ENCODE measurements around the gene KEL. TPM values are rescaled to one million over a fixed set of nuclear protein-coding genes. Genes with fewer than 3 reads are reported as not detected.
A peak's percentile ranks its signal among the peaks of the same experiment; 100 is the strongest.

Gene KEL
- total RNA-seq, 2 donors from 2014 or later = 0.09 to 61.5 TPM

DNA sequence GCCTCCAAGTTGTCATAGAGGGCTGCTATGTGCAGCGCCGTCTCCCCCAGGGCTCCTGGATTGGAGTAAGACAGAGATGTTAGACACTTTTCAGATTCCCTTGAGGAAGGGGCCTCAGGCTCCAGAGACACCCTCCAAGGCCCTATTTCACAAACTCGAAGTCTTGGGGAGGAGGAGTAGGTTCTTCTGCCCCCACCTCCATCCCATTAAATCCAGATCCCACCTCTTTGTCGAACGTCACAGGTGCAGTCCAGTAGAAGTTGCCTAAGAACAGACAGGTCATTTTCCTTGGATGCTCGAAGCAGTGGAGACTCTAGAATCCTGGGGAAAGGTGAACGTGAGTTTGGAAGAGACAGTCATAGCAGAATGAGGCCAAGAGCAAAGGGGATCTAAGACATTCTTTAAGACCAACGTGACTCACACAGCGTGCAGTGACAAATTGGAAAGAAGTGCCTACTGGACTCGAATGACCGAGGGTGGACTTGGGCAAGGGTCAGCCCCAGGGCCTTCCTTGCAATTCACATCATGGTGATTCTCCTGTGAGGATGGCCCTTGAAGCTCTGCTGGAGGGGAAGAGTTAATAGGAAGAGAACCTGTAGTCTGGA, 31.9 kb downstream of the KEL start:
- Histone ChIP-seq H3K36me3 (no peaks in the 10 kb centered on the region), H3K27ac (no peak overlapping the region), H3K4me3 (no peak overlapping the region), H3K4me1 (replicated peaks) (no peaks in the 10 kb centered on the region), H3K9me3 (no peaks in the 10 kb centered on the region), H3K27me3 (replicated peaks; ENCODE audit: insufficient read depth) (no peaks in the 10 kb centered on the region)
- intact Hi-C loops (cut with DNase I) = no loop called here
- TF ChIP-seq POLR2A (IDR thresholded peaks at IDR 0.05) (no peak), POLR2AphosphoS5 (IDR thresholded peaks at IDR 0.05) (no peak)
- TF ChIP-seq, protein P1, sequence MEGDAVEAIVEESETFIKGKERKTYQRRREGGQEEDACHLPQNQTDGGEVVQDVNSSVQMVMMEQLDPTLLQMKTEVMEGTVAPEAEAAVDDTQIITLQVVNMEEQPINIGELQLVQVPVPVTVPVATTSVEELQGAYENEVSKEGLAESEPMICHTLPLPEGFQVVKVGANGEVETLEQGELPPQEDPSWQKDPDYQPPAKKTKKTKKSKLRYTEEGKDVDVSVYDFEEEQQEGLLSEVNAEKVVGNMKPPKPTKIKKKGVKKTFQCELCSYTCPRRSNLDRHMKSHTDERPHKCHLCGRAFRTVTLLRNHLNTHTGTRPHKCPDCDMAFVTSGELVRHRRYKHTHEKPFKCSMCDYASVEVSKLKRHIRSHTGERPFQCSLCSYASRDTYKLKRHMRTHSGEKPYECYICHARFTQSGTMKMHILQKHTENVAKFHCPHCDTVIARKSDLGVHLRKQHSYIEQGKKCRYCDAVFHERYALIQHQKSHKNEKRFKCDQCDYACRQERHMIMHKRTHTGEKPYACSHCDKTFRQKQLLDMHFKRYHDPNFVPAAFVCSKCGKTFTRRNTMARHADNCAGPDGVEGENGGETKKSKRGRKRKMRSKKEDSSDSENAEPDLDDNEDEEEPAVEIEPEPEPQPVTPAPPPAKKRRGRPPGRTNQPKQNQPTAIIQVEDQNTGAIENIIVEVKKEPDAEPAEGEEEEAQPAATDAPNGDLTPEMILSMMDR (IDR thresholded peaks at IDR 0.05) = no peak
- 87% methylated on average over 11 of the region's 11 CpGs for WGBS
- no peak for DNase-seq (ENCODE audit: low spot score)

DNA sequence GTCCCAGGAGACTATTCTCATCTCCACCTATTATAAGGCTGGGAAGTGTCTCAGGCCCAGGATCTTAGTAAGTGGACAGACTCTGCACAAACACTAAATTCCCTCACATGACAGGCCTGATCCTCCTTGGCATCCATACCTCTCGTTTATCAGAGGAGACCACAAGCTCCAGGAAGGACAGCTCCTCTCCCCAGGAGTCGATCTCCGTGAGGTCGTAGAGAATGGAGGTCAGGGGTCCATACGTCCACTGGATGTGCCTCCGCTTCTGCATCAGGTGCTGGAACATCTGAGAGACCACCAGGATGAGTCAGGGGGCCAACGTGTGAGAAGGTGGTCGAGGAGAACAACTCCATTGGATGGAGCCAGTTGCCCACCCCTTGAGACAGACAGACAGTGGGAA, 34.2 kb downstream of the KEL start:
- WGBS = 79% methylated on average over 8 of the region's 8 CpGs
- Histone ChIP-seq H3K4me1 (replicated peaks) (no peaks in the 10 kb centered on the region), H3K4me3 (no peak overlapping the region), H3K9me3 (no peaks in the 10 kb centered on the region), H3K36me3 (no peaks in the 10 kb centered on the region), H3K27ac (peak overlapping the region in 1 of 2 donors; percentile 62), H3K27me3 (replicated peaks; ENCODE audit: insufficient read depth) (no peaks in the 10 kb centered on the region)
- intact Hi-C loops (cut with DNase I) = no loop called here
- no peak for DNase-seq (ENCODE audit: low spot score)
- TF ChIP-seq POLR2A (IDR thresholded peaks at IDR 0.05) (no peak), POLR2AphosphoS5 (IDR thresholded peaks at IDR 0.05) (no peak)
- TF ChIP-seq, protein P1 (IDR thresholded peaks at IDR 0.05) = no peak

DNA sequence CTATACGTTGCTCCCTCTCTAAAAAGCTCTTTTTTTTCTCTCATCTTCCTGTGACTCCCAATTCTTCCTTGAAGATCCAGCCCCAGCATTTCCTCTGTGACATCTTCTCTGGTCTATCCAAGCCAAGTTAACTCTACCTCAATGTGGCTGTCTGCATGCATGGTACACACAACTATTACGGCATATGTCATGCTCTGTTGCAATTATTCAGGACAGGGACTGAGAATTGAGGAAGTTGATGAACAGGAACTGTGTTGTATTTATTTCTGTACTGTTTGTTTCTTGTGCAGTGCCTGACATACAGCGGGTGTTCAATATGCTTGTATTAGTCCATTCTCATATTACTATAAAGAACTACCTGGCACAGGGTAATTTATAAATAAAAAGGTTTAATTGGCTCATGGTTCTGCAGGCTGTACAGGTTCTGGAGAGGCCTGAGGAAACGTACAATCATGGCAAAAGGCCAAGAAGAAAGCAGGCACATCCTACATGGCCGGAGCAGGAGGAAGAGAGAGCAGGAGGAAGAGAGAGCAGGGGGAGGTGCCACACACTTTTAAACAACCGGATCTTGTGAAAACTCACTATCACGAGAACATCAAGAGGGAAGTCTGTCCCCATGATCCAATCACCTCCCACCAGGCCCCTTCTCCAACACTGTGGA, 34.9 kb downstream of the KEL start:
- Histone ChIP-seq H3K4me1 (replicated peaks) (no peaks in the 10 kb centered on the region), H3K27me3 (replicated peaks; ENCODE audit: insufficient read depth) (no peaks in the 10 kb centered on the region), H3K4me3 (no peak overlapping the region), H3K9me3 (no peaks in the 10 kb centered on the region), H3K36me3 (no peaks in the 10 kb centered on the region), H3K27ac (peak overlapping the region in 1 of 2 donors; percentile 62)
- peak; percentile 63 for DNase-seq (ENCODE audit: low spot score)
- WGBS = 46% methylated on average over 7 of the region's 7 CpGs
- TF ChIP-seq POLR2A (IDR thresholded peaks at IDR 0.05) (no peak), POLR2AphosphoS5 (IDR thresholded peaks at IDR 0.05) (peak; percentile 77)
- intact Hi-C loops (cut with DNase I) = no loop called here

DNA sequence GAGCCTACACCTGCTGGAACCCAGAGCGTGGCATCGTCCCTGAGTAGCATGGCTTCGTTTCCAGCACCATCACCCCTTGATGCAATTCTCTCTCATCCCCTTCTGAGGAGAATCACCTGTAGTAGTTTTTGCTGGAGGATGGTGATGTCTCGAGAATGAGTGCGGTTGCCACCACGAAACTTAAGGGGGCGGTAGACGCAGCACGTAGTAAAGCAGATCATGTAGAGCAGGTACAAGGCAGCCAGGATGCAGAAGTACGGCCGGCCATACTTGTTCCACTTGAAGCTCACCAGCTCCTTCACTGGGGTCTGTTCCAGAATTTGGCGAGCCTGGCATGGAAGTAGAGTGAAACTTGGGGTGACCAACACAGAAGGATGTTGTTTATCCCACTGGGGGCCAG, 36.8 kb downstream of the KEL start:
- no peak overlapping the region for H3K27ac ChIP-seq
- H3K4me3 ChIP-seq = no peak overlapping the region
- intact Hi-C loops (cut with DNase I) = no loop called here
- no peaks in the 10 kb centered on the region for H3K4me1 ChIP-seq (replicated peaks)
- no peaks in the 10 kb centered on the region for H3K9me3 ChIP-seq
- 72% methylated on average over 12 of the region's 12 CpGs for WGBS
- no peak for DNase-seq (ENCODE audit: low spot score)
- no peaks in the 10 kb centered on the region for H3K36me3 ChIP-seq
- TF ChIP-seq, protein P1 (IDR thresholded peaks at IDR 0.05) = no peak
- no peak for TF ChIP-seq POLR2AphosphoS5 (IDR thresholded peaks at IDR 0.05)
- no peak for TF ChIP-seq POLR2A (IDR thresholded peaks at IDR 0.05)
- no peaks in the 10 kb centered on the region for H3K27me3 ChIP-seq (replicated peaks; ENCODE audit: insufficient read depth)

DNA sequence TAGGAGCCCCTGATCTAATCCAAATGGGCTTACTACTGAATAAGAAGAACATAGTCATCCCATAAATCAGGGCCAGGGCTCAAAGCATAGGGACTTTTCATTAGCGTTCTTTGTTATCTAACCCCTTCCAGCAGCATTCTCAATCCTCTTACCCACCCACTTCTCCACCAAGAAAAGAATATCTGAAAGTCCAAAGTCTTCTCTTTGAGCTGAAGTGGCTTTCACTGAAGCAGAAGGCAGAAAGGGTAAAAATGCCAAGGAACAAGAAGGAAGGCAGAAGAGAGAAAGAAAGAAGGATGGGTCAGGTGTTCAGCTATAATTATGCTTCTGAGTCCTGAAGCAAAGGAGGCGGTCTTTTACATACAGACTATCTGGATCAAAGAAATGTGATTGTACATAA, 38.8 kb downstream of the KEL start:
- no peak for TF ChIP-seq POLR2A (IDR thresholded peaks at IDR 0.05)
- TF ChIP-seq, protein P1 (IDR thresholded peaks at IDR 0.05) = no peak
- no peak for TF ChIP-seq POLR2AphosphoS5 (IDR thresholded peaks at IDR 0.05)
- DNase-seq (ENCODE audit: low spot score) = no peak
- Histone ChIP-seq H3K9me3 (no peaks in the 10 kb centered on the region), H3K4me1 (replicated peaks) (no peaks in the 10 kb centered on the region), H3K36me3 (no peaks in the 10 kb centered on the region), H3K4me3 (no peak overlapping the region), H3K27me3 (replicated peaks; ENCODE audit: insufficient read depth) (no peaks in the 10 kb centered on the region), H3K27ac (no peak overlapping the region)
- intact Hi-C loops (cut with DNase I) = no loop called here
- 48% methylated on average over 2 of the region's 2 CpGs for WGBS
